GM18499 (cell line): ENCODE data around the gene YWHAH.

Experiments used
- ATAC-seq: cut with Tn5 transposase; IDR thresholded peaks from one replicate; pipeline ENCODE4 v1.9.1; 2021; ENCODE audit warnings: moderate number of reproducible peaks; ENCODE audit not compliant: insufficient read depth, unreplicated experiment

Gene YWHAH

DNA sequence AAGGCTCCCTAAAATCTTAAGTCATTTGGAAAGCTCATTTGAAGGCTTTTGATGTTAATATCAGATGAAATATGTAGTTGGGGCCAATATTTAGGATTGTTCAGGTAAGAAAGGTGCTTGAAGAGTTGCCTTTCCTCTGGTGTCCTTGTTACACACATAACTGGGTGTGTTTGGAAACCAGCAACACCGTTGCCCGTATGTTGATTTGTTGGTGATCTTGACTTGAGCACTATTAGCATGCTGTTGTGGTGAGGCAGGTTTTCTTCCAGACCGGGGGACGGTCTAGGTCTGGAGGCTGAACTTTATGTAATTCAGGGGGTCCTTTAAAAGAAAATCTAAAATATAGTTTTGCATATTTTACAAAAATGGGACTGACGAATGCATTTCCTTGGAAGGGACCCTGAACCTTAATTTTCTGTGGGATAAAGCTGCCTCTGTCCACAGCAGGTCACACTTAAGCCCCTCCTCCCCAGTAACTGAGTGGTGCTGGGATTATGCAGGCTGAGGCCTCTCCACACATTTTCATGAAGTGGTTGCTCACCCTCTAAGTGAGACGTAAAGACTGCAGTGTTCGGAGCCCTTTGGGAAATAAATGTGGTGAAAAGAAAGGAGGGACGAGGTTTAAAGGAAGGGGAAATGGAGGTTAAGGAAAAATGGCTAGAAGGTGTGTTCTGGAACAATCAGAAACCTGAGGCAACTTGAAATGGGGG is 1.8 kb downstream of the YWHAH start:
- ATAC-seq: no peak

DNA sequence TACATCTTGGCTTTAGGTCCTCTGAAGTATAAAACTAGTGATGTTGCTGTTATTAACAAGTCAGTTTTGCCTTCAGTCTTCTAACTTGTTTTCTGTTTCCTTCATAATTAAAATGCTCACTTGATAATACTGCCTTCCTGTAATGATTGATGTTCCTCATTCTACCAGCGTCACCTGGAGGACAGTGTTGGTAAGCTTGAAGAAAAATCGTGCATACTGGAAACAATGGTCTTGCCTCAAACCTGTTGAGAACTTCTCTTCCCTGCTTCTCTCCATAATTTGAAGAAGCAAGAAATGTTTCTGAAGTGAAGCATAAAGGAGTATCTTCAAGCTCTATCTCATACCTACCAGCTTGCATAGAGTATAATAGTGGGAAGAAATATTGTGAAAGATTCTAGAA is 3.0 kb downstream of the YWHAH start:
- ATAC-seq: no peak

DNA sequence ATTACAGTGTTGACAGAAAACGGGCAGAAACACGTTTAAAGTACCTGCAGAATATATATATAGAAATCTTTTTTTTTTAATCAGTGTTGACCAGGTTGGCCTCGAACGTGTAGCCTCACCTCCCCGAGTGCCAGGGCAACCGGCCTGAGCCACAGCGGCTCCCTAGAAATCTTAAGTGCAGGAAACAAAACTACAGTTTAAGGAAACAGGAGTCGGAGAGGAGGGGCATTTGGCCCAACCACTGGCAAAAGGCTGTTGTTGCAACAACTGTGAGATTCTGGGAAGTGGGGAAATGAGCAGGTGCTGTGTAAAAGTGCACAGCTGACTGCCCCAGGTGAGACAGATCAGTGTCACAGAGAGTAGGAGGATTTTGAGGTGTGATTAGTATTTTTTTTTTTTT is 3.7 kb downstream of the YWHAH start:
- no peak for ATAC-seq

DNA sequence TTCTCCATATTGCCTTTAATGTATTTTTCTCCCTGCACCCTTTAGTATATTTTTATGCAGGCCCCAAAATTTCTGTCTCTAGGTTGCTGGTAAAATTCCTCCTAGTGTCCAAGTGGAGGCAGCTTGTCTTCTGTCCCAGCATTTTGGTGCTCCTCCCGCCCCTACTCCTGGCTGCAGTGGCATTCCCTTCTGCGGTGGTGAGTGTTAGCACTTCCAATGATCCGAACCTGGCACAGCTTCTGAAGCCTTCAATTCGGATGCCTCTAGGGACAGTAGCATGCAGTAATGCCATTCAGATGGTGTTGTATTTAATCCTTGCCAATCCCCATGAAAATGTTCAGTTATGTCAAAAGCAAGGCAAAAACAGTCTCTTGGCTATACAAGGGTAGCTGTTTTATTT is 5.9 kb downstream of the YWHAH start:
- ATAC-seq: no peak

DNA sequence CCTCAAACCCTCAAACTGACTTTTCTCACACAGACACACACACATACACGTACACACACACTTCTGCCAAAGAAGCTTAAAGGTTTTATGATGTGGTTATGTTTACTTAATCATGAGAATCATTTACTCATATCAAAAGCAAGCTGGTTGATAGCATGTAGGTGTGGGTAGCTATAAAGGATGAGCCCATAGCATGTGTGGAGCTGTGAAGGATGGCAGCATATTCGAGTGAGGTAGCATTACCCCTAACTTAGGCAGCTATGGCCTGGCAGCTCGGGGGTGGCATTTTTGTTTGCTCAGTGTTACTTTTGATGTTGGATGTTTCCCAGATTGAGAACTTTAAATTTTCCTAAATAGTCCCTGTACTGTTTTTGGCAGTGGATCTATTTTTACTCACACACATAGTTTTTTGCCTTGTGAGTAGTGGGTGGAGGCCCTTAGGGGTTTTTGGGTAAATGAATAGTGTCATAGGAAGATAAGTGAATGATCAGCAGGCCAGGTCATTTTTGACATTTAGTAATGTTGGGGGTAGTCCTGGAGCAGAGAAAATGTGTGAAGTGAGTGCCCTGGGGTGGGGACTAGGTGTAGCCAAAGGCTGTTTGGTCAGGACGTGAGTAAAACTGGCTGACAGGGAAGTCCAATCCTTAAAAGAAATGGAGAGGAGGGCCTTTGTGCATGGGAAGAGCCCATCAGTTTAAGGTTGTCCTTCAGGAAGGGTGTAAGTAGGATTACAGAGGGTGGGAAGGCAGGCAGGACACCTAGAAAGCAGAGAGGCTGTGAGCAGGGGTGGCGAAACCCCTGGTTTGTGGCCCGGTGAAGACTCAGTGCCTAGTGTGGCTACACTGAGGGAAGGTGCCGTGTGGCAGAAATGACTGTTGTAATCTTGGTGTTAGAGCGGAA is 7.1 kb downstream of the YWHAH start:
- no peak for ATAC-seq

DNA sequence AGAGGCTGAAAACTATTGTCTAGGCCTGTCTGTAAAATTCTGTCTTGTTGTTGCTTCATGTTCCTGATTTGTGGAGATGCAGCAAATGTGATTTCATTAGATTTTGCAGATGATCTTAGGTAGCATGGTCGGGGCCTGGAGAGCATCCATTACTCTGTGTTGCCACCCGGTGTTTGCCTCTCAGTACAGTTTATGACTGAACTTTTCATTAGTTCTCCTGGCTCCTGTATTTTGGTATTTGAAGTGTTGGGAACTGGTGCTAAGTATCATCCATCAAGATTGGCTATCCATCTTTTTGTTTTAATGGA is 7.7 kb downstream of the YWHAH start:
- ATAC-seq: no peak

DNA sequence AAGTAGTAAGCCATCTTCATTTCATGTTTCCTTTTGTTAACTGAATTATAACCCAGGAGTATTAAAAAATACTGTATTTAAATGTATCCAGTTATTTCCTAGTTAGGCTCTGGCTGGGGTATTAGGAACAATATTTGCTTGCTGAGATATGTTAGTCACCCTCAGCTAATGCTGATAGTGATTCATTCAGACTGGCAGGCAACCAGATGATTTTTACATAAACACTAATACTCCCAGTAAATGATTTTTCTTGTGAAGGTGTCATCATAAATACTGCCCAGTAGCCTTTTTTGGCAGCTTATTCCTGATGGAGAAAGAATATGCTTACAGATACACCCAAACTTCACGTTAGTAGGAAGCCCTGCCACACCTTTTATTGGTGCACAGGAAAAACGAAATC is 8.1 kb downstream of the YWHAH start:
- no peak for ATAC-seq

DNA sequence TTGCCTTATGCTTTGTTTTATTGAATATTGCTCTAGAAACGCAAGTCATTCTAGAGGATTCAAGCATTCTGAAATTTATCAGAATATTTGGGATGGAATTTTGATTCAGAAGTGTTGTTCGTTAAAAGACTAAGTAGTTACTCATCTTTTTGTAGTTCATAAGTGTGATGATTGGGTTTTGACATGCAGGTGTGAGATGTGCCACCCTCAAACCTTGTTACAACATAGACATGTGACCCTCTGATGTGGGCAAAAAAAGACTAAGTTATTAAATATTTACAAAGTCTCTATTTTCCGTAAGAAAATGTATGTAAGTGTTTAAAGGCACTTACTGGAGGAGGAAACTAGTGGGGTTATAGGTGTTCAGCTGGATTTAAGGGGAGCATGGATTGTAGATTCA is 8.9 kb downstream of the YWHAH start:
- ATAC-seq: no peak

DNA sequence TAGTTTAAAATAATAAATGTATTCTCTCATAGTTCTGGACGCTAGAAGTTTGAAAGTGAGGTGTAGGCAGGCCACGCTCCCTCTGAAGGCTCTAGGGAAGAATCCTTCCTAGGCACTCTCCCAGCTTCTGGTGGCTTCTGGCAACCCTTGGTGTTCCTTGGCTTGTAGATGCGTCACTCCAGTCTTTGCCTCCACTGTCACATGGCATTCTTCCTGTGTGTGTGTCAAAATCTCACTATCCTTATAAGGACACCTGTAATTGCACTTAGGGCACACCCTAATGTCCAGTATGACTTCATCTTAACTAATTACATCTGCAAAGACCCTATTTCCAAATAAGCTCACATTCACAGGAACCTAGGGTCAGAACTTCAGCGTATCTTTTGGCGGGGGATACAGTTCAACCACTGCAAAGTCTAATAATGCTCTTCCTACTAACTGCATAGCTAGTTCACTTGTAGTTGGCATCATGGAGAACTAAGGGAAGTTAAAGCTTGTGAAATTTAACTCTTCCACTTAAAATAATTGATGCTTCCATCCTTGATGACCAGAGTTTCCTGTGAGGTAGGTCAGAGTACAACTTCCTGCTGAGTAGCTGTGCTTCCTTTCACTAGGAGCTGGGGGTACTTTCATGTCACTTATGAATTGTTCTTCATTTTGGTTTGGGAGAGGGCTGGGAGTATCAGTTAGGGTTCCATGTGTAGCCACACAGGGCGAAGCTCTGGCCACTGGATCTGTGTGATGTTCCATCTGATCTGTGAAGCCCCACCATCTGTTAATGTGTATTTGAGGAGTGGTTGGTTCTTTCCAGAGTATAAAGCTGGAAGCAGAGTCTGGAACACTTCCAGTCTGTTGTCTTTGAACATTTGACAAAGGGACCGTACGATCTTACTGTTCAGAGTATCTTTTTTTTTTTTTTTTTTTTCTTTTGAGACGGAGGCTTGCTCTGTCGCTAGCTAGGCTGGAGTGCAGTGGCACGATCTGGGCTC is 10.5 kb downstream of the YWHAH start:
- no peak for ATAC-seq

DNA sequence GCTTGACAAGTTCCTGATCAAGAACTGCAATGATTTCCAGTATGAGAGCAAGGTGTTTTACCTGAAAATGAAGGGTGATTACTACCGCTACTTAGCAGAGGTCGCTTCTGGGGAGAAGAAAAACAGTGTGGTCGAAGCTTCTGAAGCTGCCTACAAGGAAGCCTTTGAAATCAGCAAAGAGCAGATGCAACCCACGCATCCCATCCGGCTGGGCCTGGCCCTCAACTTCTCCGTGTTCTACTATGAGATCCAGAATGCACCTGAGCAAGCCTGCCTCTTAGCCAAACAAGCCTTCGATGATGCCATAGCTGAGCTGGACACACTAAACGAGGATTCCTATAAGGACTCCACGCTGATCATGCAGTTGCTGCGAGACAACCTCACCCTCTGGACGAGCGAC is 12.0 kb downstream of the YWHAH start:
- ATAC-seq: no peak

DNA sequence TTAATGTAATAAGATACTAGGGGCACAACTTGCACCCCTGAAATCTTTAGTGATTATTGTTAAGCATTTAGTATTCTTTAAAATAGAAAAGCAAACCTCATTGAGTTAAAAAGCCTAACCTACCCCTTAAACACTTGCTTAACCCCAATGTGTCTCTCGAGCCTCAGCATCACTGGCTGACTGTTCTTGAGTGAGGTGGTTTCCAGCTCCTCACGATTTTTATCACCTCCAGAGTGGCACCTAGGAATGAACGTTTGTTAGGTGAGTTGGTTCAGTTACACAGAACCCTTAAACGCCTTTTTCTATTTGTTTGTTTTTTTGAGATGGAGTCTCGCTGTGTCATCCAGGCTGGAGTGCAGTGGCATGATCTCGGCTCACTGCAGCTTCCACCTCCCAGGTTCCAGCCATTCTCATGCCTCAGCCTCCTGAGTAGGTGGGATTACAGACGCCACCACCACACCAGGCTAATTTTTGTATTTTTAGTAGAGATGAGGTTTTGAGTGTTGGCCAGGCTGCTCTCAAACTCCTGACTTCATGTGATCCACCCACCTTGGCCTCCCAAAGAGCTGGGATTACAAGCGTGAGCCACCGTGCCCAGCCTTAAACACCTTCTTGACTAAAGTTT is 13.7 kb downstream of the YWHAH start:
- ATAC-seq: no peak

DNA sequence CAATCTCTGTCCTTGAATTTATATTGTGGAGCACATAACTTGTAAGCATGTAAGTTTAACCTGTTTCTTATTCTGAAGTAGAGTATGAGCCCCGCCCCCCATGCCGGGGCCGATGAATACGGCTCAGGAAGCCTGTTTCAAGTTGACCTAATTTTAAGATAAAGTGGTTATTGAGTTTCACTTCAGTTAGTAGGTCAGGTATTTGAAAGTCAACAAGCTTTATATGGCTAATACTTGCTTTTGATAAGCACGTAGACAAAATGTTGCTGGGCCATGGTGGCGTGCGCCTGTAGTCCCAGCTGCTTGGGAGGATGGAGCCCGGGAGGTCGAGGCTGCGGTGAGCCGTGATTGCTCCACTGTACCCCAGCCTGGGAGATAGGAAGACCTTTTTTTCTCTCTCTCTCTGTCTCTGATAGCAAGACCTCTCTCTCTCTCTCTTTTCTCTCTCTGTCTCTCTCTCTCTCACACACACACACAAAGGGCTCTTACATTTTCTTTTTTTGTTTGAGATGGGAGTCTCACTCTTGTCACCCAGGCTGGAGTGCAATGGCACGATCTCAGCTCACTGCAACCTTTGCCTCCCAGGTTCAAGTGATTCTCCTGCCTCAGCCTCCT is 14.4 kb downstream of the YWHAH start:
- ATAC-seq: no peak

DNA sequence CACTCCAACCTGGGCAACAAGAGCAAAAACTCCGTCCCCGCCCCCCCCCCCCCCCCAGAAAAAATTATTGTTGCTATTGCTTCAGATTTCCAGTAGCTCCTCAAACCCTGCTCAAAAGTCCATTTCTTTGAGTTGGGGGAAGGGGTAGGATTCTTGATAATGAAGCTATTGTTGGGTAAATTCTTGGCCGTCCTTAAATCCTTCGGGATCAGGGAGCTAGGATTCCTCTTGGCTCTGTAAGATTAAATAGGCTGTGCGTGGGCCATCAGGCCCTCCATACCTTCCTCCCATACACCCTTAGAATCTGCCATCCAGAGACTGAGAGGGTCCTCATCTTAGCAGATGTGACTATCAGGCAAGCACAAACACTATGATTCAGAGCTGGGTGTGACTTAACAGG is 16.4 kb downstream of the YWHAH start:
- no peak for ATAC-seq

DNA sequence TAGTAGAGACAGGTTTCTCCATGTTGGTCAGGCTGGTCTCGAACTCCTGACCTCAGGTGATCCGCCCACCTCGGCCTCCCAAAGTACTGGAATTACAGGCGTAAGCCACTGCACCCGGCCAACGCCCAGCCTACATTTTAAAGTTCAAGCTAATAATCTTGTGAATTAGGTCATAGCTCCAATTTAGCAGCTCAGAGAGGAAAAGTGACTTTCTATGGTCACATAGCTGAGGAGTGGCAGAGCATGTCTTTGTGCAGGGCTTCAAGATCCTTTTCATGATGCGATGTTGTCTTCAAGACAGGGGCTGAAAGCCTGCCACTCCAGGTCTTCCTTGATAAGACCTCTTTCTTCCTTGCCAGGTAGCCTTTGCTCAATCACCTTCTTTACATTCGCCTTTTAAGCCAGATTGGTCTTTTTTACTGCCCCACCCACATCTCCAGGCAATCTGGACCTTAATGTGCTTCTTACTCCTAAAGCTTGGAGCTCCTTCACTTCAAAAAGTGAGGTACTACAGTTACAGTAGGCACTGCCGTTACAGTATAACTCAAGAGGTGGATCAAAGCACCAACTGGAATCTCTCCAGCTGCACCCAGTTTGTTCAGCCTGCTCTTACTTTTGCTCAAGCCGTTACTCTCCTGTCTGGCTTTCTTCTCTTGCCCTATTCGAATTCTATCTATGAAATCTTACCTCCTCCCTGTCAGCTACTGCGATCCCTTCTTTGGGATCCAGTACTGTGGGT is 18.2 kb downstream of the YWHAH start:
- ATAC-seq: no peak

DNA sequence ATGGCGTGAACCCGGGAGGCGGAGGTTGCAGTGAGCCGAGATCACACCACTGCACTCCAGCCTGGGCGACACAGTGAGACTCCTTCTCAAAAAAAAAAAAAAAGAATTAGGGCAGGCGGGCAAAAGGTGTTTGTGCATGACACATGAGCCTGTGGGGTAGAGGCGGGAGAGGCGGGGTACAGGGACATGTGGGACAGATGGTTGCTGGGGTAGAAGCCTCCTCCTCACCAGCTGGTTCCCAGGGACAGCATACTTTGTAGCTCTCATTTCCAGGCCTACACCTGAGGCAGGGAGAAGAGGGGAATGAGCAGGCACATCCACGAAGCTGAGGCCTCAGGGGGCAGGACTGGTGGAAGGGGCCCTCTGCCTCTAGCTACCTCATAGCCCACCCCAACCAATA is 23.7 kb downstream of the YWHAH start:
- ATAC-seq: no peak

DNA sequence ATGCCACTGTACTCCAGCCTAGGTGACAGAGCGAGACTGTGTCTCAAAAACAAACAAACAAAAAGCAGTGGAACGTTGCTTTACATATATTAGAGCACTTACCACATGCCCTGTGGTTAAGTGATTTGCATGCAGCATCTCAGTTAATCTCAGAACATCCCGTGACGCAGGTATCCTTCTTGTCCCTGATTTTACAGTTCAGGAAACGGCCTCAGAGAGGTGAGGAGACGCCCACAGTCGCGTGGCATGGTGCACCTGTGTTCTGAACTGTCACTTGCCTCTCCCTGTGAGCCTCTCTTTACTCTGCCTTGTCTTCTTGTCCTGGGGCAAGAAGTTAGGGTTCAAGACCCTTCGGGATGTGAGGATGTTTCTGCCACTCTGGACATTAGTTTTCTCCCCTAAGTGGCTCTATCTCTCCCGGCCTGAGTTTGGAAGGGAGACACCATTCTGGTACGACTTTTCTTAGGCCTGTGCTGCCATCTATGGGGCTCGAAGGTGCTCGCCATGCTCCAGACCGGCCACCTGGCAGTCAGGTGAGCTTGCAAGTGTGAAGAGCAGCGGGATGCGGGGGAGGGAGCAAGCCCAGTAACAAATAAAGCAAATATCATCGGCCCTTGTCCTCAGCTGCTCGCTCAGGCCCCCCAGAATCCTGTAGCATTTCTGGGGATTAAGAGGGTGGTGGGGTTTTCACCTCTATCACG is 25.6 kb downstream of the YWHAH start:
- ATAC-seq: no peak

DNA sequence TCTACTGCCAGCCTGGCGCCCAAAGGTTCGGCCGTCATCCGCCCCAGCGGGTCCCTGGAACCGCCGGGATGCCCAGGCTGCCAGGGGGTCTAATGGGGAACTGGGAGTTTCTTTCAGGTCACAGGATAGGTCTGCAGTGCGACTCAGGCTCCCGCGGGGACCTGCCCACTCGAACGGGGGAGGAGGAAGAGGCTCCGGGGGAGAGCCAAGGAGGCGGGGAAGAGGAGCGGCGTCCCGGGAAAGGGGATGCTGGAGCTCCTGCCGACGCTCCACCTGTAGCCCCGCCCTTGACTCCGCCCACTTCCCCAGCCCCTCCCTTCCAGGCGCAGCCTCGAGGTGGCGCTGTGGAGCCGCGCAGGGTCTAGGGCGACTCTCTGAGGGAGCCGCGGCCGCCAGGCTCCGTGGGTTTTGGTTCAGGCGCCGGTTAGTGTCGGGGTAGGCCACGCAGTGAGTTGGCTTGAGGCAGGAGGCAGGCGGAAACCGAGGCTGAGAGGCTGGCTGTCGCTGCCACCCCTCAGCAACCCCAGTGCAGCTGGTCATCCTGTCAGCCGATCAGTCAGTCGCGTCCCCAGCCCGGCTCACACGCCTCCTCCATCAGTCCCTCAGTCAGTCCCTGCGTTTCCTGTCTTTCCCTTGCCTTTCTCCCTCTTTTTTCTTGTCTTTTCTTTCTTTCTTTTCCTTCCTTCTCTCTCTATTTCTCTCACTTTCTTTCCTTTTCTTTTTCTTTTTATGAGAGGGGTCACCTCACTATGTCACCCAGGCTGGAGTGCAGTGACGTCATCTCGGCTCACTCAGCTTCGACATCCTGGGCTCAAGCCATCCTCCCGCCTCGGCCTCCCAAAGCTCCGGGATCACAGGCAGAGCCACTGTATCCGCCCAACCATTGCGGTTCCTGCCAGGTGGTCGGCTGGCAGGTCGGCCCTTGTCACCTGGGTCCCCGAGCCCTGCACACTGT is 26.4 kb downstream of the YWHAH start:
- ATAC-seq: no peak

DNA sequence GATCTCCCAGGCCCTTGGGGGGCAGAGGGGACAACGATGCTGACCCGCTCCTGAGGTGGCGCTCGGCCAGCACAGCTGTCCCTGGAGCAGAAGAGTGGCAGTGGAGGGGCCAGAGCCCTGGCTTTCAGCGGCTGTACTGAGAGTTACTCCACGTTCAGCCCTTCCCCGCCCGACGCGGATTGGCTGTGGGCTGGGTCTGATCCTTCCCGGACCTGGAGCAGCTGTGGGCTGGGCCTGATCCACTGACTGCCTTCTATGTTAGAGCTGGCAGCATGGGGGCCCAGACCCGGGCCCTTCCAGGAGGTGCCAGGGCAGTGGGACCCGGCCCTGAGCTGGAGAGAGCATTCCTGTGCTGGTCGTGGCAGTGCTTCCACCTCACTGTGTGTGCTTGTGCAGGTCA is 27.8 kb downstream of the YWHAH start:
- ATAC-seq: no peak
